HepG2 (cell line): ENCODE data around the gene TMIGD3. TPM values are rescaled to one million over a fixed set of nuclear protein-coding genes. Genes with fewer than 3 reads are reported as not detected.

Source experiments
- ATAC-seq: fragments of 200-7000 bp; cut with Tn5 transposase; 3 replicates; pipeline ENCODE4 v1.9.1; 2020; ENCODE audit warnings: mild to moderate bottlenecking, moderate library complexity
- BruUV-seq: library from RNA; stranded (reverse); fragments of 400-500 nt; replicated peaks from 2 replicates; lab custom pipeline; 2021; lab: Mats Ljungman, UMichigan
- CTCF ChIA-PET: fragments of 300-600 bp; formaldehyde crosslinking; extraction: SDS; loops from one replicate; lab custom pipeline; 2021; ENCODE audit warnings: low total read pairs, inconsistent platforms, low intra/inter-chr PET ratio; lab: Yijun Ruan, JAX
- POLR2A ChIA-PET: fragments of 350-600 bp; sonication (Branson Sonifier 250); formaldehyde crosslinking; loops from one replicate; lab custom pipeline; 2020; ENCODE audit warnings: antibody characterized with exemption, inconsistent platforms; lab: Yijun Ruan, JAX
- DNase-seq: peaks from one replicate; pipeline ENCODE4 v3.0.0-alpha.2; 2015; ENCODE audit warnings: low spot score
- FAIRE-seq: peaks from 3 replicates; lab custom pipeline; 2011; peaks lifted over from hg19 to GRCh38; lab: Jason Lieb, UNC
- H2AFZ ChIP-seq: one replicate; pipeline ENCODE4 v1.6.1; 2011; ENCODE audit warnings: low read length, inconsistent platforms
- H3K27ac ChIP-seq: fragments of 300-600 bp; 3 replicates; pipeline ENCODE4 v1.8.0; 2011; ENCODE audit warnings: mixed run types, mild to moderate bottlenecking, mixed read lengths, low read length, inconsistent platforms; ENCODE audit not compliant: insufficient read depth; ENCODE audit errors: extremely low read length
- H3K27me3 ChIP-seq, 2 experiments: fragments of 200-600 bp in 1 of 2; 2 replicates in 1 of 2; 3 replicates in 1 of 2; pipeline versions ENCODE4 v1.6.0 to v1.8.0; 2011; ENCODE audit warnings: low read length in 2 of 2, mild to moderate bottlenecking in 2 of 2, moderate library complexity in 2 of 2, inconsistent platforms in 1 of 2; ENCODE audit not compliant: insufficient read depth in 2 of 2, control insufficient read depth in 1 of 2
- H3K36me3 ChIP-seq, 2 experiments: fragments of 200-600 bp in 1 of 2; replicated peaks in 1 of 2; 2 replicates in 1 of 2; 3 replicates in 1 of 2; pipeline versions ENCODE4 v1.5.1 to v1.8.0; 2011; ENCODE audit warnings: low read length in 2 of 2, inconsistent platforms in 1 of 2; ENCODE audit not compliant: insufficient read depth in 2 of 2, control insufficient read depth in 1 of 2
- H3K4me1 ChIP-seq: 2 replicates; pipeline ENCODE4 v1.5.1; 2012; ENCODE audit warnings: low read length, inconsistent platforms; ENCODE audit not compliant: insufficient read depth
- H3K4me2 ChIP-seq: 2 replicates; pipeline ENCODE4 v1.6.0; 2011; ENCODE audit warnings: low read depth, low read length, inconsistent platforms
- H3K4me3 ChIP-seq, 3 experiments: fragments of 200-600 bp in 1 of 3; sonication (generic), shearing (Covaris generic) in 1 of 3; replicated peaks in 1 of 3; 2 replicates each; pipeline ENCODE4 v1.5.1; 2011 to 2016; ENCODE audit warnings: low read length in 3 of 3, inconsistent platforms in 2 of 3, low read depth in 2 of 3, mild to moderate bottlenecking in 2 of 3, control low read depth in 1 of 3, mixed read lengths in 1 of 3; ENCODE audit not compliant: insufficient read depth in 1 of 3
- H3K79me2 ChIP-seq: one replicate; pipeline ENCODE4 v1.6.1; 2011; ENCODE audit warnings: low read length, inconsistent platforms; ENCODE audit not compliant: insufficient read depth
- H3K9ac ChIP-seq: 2 replicates; pipeline ENCODE4 v1.6.0; 2011; ENCODE audit warnings: mild to moderate bottlenecking, low read depth, low read length, inconsistent platforms; ENCODE audit not compliant: insufficient read depth
- H3K9me3 ChIP-seq: 2 replicates; pipeline ENCODE4 v1.5.1; 2012; ENCODE audit warnings: mild to moderate bottlenecking, low read length
- H4K20me1 ChIP-seq: 2 replicates; pipeline ENCODE4 v1.6.0; 2011; ENCODE audit warnings: inconsistent platforms, mild to moderate bottlenecking, low read length, moderate library complexity; ENCODE audit not compliant: insufficient read depth
- RAD21 ChIP-seq: fragments of 450-650 bp; formaldehyde crosslinking; IDR thresholded peaks from 2 replicates; pipeline ENCODE4 v1.5.0; 2020; ENCODE audit warnings: mild to moderate bottlenecking
- TMF1 ChIP-seq: sonication (generic); formaldehyde crosslinking; IDR thresholded peaks from 2 replicates; pipeline ENCODE4 v1.8.1; 2022; ENCODE audit warnings: low read depth, missing genetic modification reagents
- ZNF230 ChIP-seq: sonication (generic); formaldehyde crosslinking; IDR thresholded peaks from 2 replicates; pipeline ENCODE4 v1.4.0; 2020; ENCODE audit warnings: mild to moderate bottlenecking, missing genetic modification reagents
- ZNF260 ChIP-seq: sonication (generic); formaldehyde crosslinking; IDR thresholded peaks from 2 replicates; pipeline ENCODE4 v1.4.0; 2020; ENCODE audit warnings: missing genetic modification reagents, low read depth, mild to moderate bottlenecking, borderline replicate concordance
- ZNF441 ChIP-seq: sonication (generic); formaldehyde crosslinking; IDR thresholded peaks from 2 replicates; pipeline ENCODE4 v1.7.0; 2021; ENCODE audit warnings: missing genetic modification reagents, borderline replicate concordance
- ZNF782 ChIP-seq: sonication (generic); formaldehyde crosslinking; IDR thresholded peaks from 2 replicates; pipeline ENCODE4 v1.4.0; 2020; ENCODE audit warnings: missing genetic modification reagents, mild to moderate bottlenecking, borderline replicate concordance
- ZSCAN20 ChIP-seq: sonication (generic); formaldehyde crosslinking; IDR thresholded peaks from 2 replicates; pipeline ENCODE4 v1.4.0; 2020; ENCODE audit warnings: missing genetic modification reagents, mild to moderate bottlenecking, borderline replicate concordance
- WGBS: methylation state at CpG from one replicate; pipeline ENCODE4 v1.1.6; 2017; ENCODE audit warnings: low lambda C conversion rate; 5-methylcytosine and 5-hydroxymethylcytosine counted together
- in situ Hi-C: cut with HindIII; loops from 2 replicates; pipeline ENCODE4 v1.10.0; 2017; ENCODE audit warnings: low pct_unique_long_range_greater_than_20kb; ENCODE audit not compliant: extremely low pct_ligation_motif_present
- intact Hi-C: fragments of 100-400 bp; cut with micrococcal nuclease; formaldehyde crosslinking; loops from one replicate; pipeline ENCODE4 v1.10.0; 2022; ENCODE audit not compliant: unreplicated experiment
- polyA plus RNA-seq, 8 experiments: library from polyadenylated mRNA; depleted of rRNA in 3 of 8; stranded (reverse) in 7 of 8; unstranded in 1 of 8; fragments of >200 nt; fragmentation: Illumina TruSeq in 4 of 8; extraction: Trizol in 4 of 8; gene quantifications; 2 replicates each; pipeline versions ENCODE4 v1.2.1 to v1.2.3, GENCODE V29; 2011 to 2016; ENCODE audit warnings: low read depth in 4 of 8, missing spikeins in 1 of 8, mixed read lengths in 1 of 8; ENCODE audit not compliant: insufficient read depth in 1 of 8
- total RNA-seq, 5 experiments: library from RNA; depleted of rRNA; stranded (reverse); fragments of >200 nt; fragmentation: Illumina TruSeq; extraction: Trizol; gene quantifications; 2 replicates each; pipeline ENCODE4 v1.2.3, GENCODE V29; 2016; ENCODE audit warnings: low read depth in 1 of 5
- TF ChIP-seq, protein P1 (sequence below): sonication (generic); formaldehyde crosslinking; IDR thresholded peaks from 2 replicates; pipeline ENCODE4 v1.4.0; 2020; ENCODE audit warnings: missing genetic modification reagents
- TF ChIP-seq, protein P2 (sequence below): sonication (generic); formaldehyde crosslinking; IDR thresholded peaks from 2 replicates; pipeline ENCODE4 v1.4.0; 2020; ENCODE audit warnings: missing genetic modification reagents, mild to moderate bottlenecking, borderline replicate concordance
- TF ChIP-seq, protein P3 (sequence below): sonication (generic); formaldehyde crosslinking; IDR thresholded peaks from 2 replicates; pipeline ENCODE4 v1.4.0; 2020; ENCODE audit warnings: missing genetic modification reagents
- TF ChIP-seq, protein P4 (sequence below): sonication (generic); formaldehyde crosslinking; IDR thresholded peaks from 2 replicates; pipeline ENCODE4 v1.8.1; 2023; ENCODE audit warnings: mild to moderate bottlenecking, inconsistent platforms, moderate library complexity, missing genetic modification reagents, borderline replicate concordance
- TF ChIP-seq, protein P5 (sequence below): sonication (generic); formaldehyde crosslinking; IDR thresholded peaks from 2 replicates; pipeline ENCODE4 v1.4.0; 2020; ENCODE audit warnings: missing genetic modification reagents
- TF ChIP-seq, protein P6 (sequence below): sonication (generic); formaldehyde crosslinking; IDR thresholded peaks from 2 replicates; pipeline ENCODE4 v1.4.0; 2020; ENCODE audit warnings: low read depth, mild to moderate bottlenecking, missing genetic modification reagents

Gene TMIGD3
- total and polyA plus RNA-seq, 2 of the 13 experiments (the other 11 are each of a cell fraction or from before 2014, with no cell fraction given) = not detected

DNA sequence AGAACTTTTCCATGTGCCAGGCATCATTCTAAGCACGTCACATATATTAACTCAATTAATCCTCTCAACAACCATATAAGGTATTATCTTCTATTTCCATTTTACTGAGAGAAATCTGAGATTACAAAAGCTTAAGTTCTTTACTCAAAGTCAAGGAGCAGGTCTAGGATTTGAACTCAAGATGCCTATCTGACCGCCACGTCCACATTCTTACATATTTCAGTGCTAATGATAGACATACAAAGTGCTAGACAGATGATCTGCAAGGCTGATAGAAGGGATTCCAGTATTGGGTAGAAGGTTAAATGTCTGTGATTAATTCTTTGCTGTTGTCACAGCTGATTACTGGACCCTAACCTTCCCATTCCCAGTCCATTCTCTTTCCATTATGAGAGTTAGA, 49.7 kb downstream of the TMIGD3 start (continued):
- TF ChIP-seq, protein P1, sequence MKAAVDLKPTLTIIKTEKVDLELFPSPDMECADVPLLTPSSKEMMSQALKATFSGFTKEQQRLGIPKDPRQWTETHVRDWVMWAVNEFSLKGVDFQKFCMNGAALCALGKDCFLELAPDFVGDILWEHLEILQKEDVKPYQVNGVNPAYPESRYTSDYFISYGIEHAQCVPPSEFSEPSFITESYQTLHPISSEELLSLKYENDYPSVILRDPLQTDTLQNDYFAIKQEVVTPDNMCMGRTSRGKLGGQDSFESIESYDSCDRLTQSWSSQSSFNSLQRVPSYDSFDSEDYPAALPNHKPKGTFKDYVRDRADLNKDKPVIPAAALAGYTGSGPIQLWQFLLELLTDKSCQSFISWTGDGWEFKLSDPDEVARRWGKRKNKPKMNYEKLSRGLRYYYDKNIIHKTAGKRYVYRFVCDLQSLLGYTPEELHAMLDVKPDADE (CRISPR knock-in tag) = no peak

DNA sequence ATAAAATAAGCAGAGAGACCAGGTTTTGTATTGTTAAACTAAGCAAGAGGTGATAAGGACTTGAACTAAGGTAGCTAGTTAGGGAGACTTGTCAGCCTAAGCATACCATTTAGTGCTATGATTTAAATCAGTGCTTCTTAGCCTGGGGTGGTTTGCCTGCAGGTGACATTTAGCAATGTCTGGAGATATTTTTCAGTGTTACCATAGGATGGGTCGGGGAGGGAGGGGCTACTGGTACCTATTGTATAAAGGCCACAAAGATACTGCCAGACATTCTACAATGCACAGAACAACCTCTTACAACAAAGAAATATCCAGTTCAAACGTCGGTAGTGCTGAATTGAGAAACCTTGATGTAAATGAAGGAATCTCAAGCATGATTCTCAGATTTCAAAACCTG, 50.9 kb downstream of the TMIGD3 start:
- FAIRE-seq (no peak), DNase-seq (no peak), ATAC-seq (no peak)
- Histone ChIP-seq H3K9me3 (no peaks in the 10 kb centered on the region), H3K27me3 (no peaks in the 10 kb centered on the region; a peak in 1 of 5 replicates), H3K4me1 (peaks cover 23% of the 10 kb centered on the region), H4K20me1 (no peaks in the 10 kb centered on the region), H2AFZ (no peak overlapping the region), H3K27ac (no peak overlapping the region), H3K36me3 (peaks cover 3 to 37% of the 10 kb centered on the region in 2 experiments), H3K4me2 (no peak overlapping the region), H3K9ac (no peak overlapping the region), H3K4me3 (no peak overlapping the region), H3K79me2 (peaks cover 41% of the 10 kb centered on the region)
- ChIA-PET CTCF (no interaction called here), POLR2A (no interaction called here)
- in situ Hi-C loops = no loop called here
- intact Hi-C loops = no loop called here
- 90% methylated on average over 3 of the region's 3 CpGs for WGBS
- no TSS peak for BruUV-seq
- TF ChIP-seq, protein P2, sequence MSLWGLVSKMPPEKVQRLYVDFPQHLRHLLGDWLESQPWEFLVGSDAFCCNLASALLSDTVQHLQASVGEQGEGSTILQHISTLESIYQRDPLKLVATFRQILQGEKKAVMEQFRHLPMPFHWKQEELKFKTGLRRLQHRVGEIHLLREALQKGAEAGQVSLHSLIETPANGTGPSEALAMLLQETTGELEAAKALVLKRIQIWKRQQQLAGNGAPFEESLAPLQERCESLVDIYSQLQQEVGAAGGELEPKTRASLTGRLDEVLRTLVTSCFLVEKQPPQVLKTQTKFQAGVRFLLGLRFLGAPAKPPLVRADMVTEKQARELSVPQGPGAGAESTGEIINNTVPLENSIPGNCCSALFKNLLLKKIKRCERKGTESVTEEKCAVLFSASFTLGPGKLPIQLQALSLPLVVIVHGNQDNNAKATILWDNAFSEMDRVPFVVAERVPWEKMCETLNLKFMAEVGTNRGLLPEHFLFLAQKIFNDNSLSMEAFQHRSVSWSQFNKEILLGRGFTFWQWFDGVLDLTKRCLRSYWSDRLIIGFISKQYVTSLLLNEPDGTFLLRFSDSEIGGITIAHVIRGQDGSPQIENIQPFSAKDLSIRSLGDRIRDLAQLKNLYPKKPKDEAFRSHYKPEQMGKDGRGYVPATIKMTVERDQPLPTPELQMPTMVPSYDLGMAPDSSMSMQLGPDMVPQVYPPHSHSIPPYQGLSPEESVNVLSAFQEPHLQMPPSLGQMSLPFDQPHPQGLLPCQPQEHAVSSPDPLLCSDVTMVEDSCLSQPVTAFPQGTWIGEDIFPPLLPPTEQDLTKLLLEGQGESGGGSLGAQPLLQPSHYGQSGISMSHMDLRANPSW (CRISPR knock-in tag) = no peak
- TF ChIP-seq TMF1 (CRISPR knock-in tag) = no peak
- no peak for TF ChIP-seq ZNF782
- TF ChIP-seq ZNF260 = no peak
- TF ChIP-seq, protein P3, sequence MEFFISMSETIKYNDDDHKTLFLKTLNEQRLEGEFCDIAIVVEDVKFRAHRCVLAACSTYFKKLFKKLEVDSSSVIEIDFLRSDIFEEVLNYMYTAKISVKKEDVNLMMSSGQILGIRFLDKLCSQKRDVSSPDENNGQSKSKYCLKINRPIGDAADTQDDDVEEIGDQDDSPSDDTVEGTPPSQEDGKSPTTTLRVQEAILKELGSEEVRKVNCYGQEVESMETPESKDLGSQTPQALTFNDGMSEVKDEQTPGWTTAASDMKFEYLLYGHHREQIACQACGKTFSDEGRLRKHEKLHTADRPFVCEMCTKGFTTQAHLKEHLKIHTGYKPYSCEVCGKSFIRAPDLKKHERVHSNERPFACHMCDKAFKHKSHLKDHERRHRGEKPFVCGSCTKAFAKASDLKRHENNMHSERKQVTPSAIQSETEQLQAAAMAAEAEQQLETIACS (CRISPR knock-in tag) = no peak
- TF ChIP-seq, protein P4, sequence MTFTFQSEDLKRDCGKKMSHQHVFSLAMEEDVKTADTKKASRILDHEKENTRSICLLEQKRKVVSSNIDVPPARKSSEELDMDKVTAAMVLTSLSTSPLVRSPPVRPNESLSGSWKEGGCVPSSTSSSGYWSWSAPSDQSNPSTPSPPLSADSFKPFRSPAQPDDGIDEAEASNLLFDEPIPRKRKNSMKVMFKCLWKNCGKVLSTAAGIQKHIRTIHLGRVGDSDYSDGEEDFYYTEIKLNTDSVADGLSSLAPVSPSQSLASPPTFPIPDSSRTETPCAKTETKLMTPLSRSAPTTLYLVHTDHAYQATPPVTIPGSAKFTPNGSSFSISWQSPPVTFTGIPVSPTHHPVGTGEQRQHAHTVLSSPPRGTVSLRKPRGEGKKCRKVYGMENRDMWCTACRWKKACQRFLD (CRISPR knock-in tag) = no peak
- no peak for TF ChIP-seq RAD21
- TF ChIP-seq, protein P5, sequence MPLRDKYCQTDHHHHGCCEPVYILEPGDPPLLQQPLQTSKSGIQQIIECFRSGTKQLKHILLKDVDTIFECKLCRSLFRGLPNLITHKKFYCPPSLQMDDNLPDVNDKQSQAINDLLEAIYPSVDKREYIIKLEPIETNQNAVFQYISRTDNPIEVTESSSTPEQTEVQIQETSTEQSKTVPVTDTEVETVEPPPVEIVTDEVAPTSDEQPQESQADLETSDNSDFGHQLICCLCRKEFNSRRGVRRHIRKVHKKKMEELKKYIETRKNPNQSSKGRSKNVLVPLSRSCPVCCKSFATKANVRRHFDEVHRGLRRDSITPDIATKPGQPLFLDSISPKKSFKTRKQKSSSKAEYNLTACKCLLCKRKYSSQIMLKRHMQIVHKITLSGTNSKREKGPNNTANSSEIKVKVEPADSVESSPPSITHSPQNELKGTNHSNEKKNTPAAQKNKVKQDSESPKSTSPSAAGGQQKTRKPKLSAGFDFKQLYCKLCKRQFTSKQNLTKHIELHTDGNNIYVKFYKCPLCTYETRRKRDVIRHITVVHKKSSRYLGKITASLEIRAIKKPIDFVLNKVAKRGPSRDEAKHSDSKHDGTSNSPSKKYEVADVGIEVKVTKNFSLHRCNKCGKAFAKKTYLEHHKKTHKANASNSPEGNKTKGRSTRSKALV (CRISPR knock-in tag) = no peak
- TF ChIP-seq, protein P6, sequence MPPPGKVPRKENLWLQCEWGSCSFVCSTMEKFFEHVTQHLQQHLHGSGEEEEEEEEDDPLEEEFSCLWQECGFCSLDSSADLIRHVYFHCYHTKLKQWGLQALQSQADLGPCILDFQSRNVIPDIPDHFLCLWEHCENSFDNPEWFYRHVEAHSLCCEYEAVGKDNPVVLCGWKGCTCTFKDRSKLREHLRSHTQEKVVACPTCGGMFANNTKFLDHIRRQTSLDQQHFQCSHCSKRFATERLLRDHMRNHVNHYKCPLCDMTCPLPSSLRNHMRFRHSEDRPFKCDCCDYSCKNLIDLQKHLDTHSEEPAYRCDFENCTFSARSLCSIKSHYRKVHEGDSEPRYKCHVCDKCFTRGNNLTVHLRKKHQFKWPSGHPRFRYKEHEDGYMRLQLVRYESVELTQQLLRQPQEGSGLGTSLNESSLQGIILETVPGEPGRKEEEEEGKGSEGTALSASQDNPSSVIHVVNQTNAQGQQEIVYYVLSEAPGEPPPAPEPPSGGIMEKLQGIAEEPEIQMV (CRISPR knock-in tag) = no peak
- no peak for TF ChIP-seq ZNF230 (CRISPR knock-in tag)
- no peak for TF ChIP-seq ZNF441
- TF ChIP-seq ZSCAN20 (CRISPR knock-in tag) = no peak
